Measurements from ENCODE around the gene CARD6.

- TF ChIP-seq CTCF (IDR thresholded peaks at IDR 0.05): no peak
- TF ChIP-seq EZH2 (IDR thresholded peaks at IDR 0.05; ENCODE audit: borderline replicate concordance, insufficient read depth, low read depth, low read length, poor library complexity, severe bottlenecking): no peak
Measured at GRCh38 chr5:40797273-40798011, 43.7 kb upstream of the CARD6 start.

Data from B cell (primary cell).